ENCODE measurements around the gene SPRR5. TPM values are rescaled to one million over a fixed set of nuclear protein-coding genes. Genes with fewer than 3 reads are reported as not detected.

SPRR5 gene
- total RNA-seq, 1 donor from 2014 or later = not detected

DNA sequence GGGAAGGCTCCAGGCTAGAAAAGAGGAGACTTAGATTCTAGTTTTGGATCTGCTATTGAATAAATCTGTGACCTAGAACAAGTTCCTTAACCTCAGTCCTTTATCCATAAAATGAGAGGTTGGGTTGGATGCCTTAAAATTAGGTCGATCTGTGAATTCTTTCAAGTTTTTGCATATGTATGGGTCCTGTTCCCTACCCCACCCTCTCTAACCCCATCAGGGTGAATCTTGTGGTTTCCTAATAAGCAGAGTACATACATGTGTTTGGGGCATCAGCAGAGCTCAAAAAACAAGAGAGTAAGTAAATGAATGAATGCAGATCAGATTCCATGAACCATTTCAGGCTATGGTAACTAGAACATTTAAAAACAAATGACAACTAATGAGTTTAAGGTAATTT, 29.7 kb downstream of the SPRR5 start:
- intact Hi-C loops (cut with micrococcal nuclease) = no loop called here
- DNase-seq (no peak), ATAC-seq (no peak)

DNA sequence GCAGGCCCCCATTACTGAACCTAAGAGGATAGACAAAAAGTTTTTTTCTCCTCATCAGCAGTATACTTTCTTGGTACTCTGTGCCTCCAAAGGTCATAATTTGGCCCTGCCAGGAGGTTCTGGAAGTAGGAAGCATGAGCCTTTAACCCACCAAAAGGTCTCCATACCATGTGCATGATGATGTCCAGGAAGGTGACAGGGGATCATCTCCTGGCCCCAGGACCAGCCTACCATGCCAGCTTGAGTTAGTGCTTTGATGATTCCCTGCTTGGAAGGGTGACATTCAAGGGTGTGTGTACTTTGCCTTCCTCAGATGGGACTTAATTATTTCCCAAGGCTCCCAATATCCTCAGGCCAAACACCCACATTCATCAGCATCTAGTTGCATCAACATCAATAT, 30.6 kb downstream of the SPRR5 start:
- ATAC-seq (no peak), DNase-seq (no peak)
- intact Hi-C loops (cut with micrococcal nuclease) = no loop called here

DNA sequence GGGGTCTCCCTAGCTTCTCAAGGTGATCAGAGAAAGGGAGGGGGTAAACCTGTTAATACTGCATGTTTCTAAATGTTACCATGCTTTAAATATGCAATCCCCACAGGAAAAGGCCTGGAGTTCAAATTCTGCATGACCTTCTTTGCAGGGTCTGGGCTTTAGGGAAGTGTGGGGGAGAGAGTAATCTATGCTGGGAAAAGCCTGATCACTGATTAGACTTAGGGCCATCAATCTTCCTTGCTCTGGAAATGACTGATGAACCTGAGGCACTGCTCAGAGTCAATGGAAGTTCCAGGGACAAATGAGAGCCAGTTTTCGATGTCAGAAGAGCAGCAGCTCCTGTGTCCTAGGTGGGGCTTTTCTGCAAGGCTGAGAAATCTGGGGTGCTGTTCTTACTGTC, 33.7 kb downstream of the SPRR5 start:
- ATAC-seq (no peak), DNase-seq (no peak)
- intact Hi-C loops (cut with micrococcal nuclease) = no loop called here

DNA sequence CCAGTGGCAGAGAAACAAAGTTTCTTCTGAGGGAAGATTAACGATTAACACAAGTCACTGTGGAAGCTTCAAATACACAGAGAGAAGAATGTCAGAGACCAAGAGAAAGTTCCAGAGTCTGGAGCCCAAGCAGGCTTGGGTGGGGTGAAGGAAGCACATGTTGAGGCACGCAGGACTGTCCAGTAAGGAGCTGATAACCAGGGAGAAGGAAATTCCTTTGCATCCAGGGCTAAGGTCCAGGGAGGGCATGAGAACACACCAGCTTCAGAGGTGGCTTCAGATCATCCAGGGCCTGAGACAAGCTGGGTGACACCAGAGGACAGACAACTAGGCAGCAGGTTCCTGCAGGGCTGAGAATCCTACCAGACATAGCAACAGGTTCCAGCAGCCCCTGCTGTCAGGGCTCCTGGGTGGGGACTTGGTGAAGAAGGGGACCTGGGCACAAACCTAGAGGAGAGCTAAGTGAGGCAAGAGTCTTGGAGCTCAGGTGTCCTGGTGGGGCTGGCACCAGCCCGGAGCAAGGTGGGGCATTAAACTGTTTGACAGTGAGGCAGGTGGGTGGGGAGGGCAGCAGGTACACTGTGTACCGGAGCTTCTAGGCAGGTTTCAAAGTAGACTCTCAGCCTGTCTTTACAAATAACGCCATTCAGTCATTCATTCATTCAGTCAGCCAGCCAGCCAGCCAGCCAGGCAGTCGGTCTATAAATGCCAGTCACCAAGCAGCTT, 34.3 kb downstream of the SPRR5 start:
- DNase-seq (no peak), ATAC-seq (no peak)
- intact Hi-C loops (cut with micrococcal nuclease) = no loop called here

DNA sequence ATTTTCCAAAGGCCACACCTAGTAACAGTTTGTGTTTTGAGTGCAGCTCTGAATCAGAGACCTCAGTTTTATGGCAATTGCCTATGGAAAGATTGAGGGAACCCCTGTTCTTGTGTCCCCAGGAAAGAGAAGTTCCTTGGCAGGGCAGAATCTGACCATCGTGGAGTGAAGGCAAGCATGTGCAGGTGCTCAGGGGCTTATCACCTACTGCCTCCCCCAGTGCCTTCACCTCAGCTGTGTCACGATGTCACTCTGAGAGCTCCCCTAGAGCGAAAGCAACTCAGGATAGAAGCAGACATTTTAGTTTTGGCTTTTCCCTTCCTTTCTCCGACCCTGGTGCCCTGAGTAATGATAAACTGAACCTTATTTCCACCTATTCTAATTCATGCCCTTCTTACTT, 35.1 kb downstream of the SPRR5 start:
- DNase-seq (no peak), ATAC-seq (no peak)
- intact Hi-C loops (cut with micrococcal nuclease) = no loop called here

DNA sequence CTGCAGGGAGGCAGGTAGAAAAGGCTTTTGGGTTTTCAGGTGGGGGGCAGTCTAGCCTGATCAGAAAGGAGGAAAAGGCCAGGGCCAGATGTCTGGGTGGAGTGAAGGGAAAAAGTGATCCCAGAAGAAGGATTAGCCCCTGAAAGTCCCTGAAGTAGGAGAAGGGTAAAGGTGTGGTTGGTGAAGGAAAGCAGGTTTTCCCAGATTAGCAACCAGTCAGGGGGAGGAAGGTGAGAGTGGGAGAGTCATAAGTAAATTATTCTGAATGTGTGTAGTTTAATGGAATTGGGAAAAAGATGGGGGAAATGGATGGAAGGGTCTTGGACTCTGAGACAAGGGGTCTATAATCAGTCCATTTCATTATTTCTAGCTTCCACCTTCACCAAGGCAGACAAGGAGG, 36.2 kb downstream of the SPRR5 start:
- ATAC-seq (no peak), DNase-seq (no peak)
- intact Hi-C loops (cut with micrococcal nuclease) = no loop called here

DNA sequence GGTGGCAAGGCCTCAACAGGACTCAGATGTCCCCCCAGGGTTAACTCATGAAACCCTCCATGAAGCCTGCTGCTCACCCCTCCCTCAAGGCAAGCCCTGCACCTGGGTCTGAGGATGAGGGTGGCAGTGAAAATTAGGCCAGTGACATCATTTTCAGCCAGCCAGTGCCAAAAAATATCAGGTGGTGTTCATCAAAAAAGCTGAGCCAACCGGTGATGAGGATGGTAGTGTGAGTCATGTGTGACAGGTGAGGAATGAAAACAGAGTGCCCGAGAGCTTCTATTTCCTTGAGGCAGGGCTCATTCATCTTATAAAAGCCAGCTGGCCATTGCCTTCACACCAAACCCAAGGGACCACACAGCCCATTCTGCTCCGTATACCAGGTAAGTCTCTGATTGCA, 36.7 kb downstream of the SPRR5 start, which contains the start of gene SPRR1A:
Gene SPRR1A (plus strand): TSS at position 339 of the 400 bp plus-strand sequence. CDS start 1,150 bp downstream, outside the sequence.
- no peak for ATAC-seq
- no peak for DNase-seq
- intact Hi-C loops (cut with micrococcal nuclease) = no loop called here

DNA sequence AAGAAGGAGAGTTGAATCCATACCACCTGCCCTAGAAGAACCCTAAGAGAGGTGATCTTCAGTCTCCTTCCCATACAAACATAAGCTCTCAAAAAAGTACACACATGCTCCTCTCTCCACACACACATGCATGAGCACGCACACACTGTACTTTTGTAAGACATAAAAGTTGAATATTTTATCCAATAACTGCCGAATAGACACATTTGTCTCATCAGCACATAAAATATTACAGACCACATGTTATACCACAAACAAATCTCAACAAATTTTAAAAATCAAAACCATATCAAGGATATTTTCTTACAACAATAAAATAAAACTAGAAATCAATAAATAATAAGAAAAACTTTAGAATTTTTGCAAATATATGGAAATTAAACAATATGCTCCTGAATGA, 39.6 kb downstream of the SPRR5 start:
- ATAC-seq (no peak), DNase-seq (no peak)
- intact Hi-C loops (cut with micrococcal nuclease) = no loop called here

DNA sequence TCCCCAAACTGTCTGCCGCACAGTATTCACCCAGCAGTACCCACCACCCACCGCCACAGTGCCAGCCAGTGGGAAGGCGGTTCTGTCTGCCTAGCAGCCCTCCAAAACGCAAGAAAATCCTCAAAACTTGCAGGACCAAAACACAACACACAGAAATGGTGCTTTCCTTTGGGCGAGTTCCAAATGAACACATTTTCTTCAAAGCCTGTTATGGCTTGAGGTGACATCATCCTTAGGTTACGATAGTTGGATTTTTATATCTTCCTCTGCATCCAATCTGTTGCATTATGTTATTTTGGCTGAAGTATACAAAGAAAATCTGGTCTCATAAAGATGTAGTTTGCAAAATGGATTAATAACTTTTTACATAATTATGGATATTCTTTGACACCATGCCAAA, 46.2 kb downstream of the SPRR5 start:
- no peak for ATAC-seq
- DNase-seq = no peak
- intact Hi-C loops (cut with micrococcal nuclease) = no loop called here

DNA sequence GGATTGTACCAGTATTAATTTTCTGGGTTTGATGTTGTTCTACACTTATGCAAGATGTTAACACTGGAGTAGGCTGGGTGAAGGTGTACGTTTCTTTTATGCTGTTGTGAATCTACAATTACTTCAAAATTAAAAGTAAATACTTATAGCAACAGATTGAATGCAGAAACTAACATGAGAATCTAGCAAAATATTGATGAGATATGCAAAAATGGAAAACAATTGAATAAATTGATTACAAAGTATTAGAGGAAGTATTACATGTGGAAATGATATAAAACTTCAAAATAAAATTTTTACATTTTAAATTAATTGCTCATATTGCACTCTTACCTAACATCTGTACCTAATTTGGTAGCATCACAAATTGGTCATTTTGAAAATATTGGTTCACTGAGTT, 48.8 kb downstream of the SPRR5 start:
- ATAC-seq (no peak), DNase-seq (no peak)
- intact Hi-C loops (cut with micrococcal nuclease) = no loop called here

DNA sequence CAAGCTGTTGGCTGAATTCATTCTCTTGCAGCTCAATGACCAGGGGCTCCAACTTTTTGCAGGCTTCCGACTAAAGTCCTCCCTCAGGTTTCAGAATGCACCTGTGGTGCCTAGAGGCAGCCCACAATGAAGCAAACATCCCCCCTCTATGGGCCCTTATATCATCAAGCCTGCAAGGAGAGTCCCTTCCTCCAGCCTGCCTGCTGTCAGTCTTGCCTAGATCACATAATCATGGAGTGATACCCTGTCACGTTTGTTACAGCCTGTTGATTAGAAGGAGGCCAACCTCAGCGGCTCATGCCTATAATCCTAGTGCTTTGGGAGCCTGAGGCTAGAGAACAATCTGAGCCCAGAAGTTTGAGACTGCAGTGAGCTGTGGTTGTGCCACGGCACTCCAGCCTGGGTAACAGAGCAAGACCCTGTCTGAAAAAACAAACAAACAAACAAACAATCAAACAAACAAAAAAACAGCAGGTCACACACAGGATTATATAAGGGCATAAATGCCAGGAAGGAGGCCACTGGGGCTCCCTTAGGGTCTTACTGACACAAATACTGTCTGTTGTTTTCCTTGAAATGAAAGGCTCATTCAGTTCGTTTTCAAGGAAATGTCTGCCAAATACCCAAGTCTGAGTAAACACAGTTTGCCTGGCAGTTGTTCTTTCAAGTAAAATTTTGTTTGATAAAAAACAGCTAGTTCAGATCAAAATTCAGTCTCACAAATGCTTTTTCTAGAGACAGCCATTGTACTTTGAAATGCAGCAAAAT, 49.8 kb downstream of the SPRR5 start:
- DNase-seq = no peak
- intact Hi-C loops (cut with micrococcal nuclease) = no loop called here
- ATAC-seq = no peak

DNA sequence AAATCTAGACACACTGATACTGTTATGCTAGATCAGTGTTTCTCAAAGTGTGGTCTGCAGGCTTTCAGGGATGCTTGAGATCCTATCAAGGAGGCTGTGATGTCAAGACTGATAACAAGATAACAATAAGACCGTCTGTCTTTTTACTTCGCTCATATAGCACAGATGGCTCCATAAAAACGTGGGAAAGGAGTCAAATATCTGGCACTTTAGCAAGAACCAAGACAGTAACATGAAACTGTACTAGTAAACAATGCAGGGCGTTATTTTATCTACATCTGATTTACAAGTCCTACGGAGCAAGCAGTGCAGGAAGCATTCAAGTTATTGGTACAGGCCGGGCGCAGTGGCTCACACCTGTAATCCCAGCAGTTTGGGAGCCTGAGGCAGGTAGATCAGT, 50.9 kb downstream of the SPRR5 start:
- DNase-seq = no peak

DNA sequence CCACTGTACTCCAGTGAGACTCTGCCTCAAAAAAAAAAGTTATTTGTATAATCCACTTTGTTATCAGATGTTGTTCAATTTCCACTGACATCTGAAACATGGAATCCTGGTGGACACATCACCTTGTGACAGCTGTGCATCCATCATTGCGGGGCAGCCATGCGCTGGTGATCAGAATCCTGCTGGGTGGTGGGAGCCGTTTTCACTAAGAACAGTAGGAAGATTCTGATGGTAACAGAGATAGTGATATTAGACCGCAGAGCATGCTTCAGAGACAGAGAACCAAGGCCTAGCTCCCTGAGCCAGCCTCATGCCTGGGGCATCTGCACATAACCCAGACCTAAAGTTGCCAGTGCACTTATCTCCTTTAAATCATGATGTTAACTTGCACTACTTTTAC, 51.5 kb downstream of the SPRR5 start:
- intact Hi-C loops (cut with micrococcal nuclease) = no loop called here
- ATAC-seq (no peak), DNase-seq (no peak)

More for the DNA sequence above, 50.9 kb downstream of the SPRR5 start:
- intact Hi-C loops (cut with micrococcal nuclease) = no loop called here
- ATAC-seq = no peak

Other genes starting within 250 kb of the SPRR5 start
- not detected for gene LCE2A, start 248.9 kb upstream of the SPRR5 start, total RNA-seq
- not detected for gene LCE4A, start 239.0 kb upstream of the SPRR5 start, total RNA-seq
- not detected for gene KPRP, start 189.2 kb upstream of the SPRR5 start, total RNA-seq
- not detected for gene LCE1F, start 172.1 kb upstream of the SPRR5 start, total RNA-seq
- not detected for gene LCE1E, start 160.9 kb upstream of the SPRR5 start, total RNA-seq
- gene LCE1D, start 150.5 kb upstream of the SPRR5 start, total RNA-seq = not detected
- gene LCE1C, start 140.6 kb upstream of the SPRR5 start, total RNA-seq = not detected
- not detected for gene LCE1B, start 135.2 kb upstream of the SPRR5 start, total RNA-seq
- not detected for gene LCE1A, start 119.7 kb upstream of the SPRR5 start, total RNA-seq
- gene LCE6A, start 104.3 kb upstream of the SPRR5 start, total RNA-seq = not detected
- gene LCE7A, start 87.2 kb upstream of the SPRR5 start, total RNA-seq = not detected
- gene SMCP, start 68.9 kb upstream of the SPRR5 start, total RNA-seq = not detected
- not detected for gene IVL, start 38.7 kb upstream of the SPRR5 start, total RNA-seq
- gene SPRR4, start 23.4 kb downstream of the SPRR5 start, total RNA-seq = not detected
- not detected for gene SPRR1A, start 36.9 kb downstream of the SPRR5 start, total RNA-seq
- not detected for gene SPRR3, start 54.5 kb downstream of the SPRR5 start, total RNA-seq
- not detected for gene SPRR1B, start 84.0 kb downstream of the SPRR5 start, total RNA-seq
- gene SPRR2D, start 93.9 kb downstream of the SPRR5 start, total RNA-seq = not detected
- gene SPRR2A, start 110.3 kb downstream of the SPRR5 start, total RNA-seq = not detected
- gene SPRR2B, start 124.4 kb downstream of the SPRR5 start, total RNA-seq = not detected
- not detected for gene SPRR2E, start 147.3 kb downstream of the SPRR5 start, total RNA-seq
- not detected for gene SPRR2F, start 166.3 kb downstream of the SPRR5 start, total RNA-seq
- gene SPRR2G, start 203.7 kb downstream of the SPRR5 start, total RNA-seq = not detected

All from left ventricle myocardium superior (tissue), 1 donor.